ENCODE measurements around the gene RSPO4.

The RSPO4 gene

GRCh38 chr20:962683-963082 is 39.4 kb downstream of the RSPO4 start:
- H3K9ac ChIP-seq (ENCODE audit: low read length) = no peak overlapping the region
- H4K20me1 ChIP-seq (ENCODE audit: insufficient read depth, low read length) = no peaks in the 10 kb centered on the region
- H3K9me3 ChIP-seq (ENCODE audit: insufficient read depth, low read length) = no peaks in the 10 kb centered on the region
- no peak overlapping the region for H2AFZ ChIP-seq (ENCODE audit: low read depth, low read length)
- no peak overlapping the region for H3K4me2 ChIP-seq (ENCODE audit: low read length)
- no peaks in the 10 kb centered on the region for H3K36me3 ChIP-seq (replicated peaks; ENCODE audit: low read depth, low read length)
- no peaks in the 10 kb centered on the region for H3K4me1 ChIP-seq (ENCODE audit: low read length)
- peaks cover 29% of the 10 kb centered on the region; the same call in 1 of the 2 replicates for H3K27me3 ChIP-seq (ENCODE audit: low read depth, low read length)
- H3K79me2 ChIP-seq (ENCODE audit: low read length) = no peaks in the 10 kb centered on the region
- H3K4me3 ChIP-seq (ENCODE audit: low read length) = no peak overlapping the region
- TF ChIP-seq EZH2phosphoT487 (IDR thresholded peaks at IDR 0.05; ENCODE audit: low read depth) = no peak
- TF ChIP-seq CTCF (IDR thresholded peaks at IDR 0.05; ENCODE audit: low read depth, low read length) = no peak
- no peak overlapping the region for H3K27ac ChIP-seq (ENCODE audit: low read length)

- Histone ChIP-seq H4K20me1 (ENCODE audit: insufficient read depth, low read length) (no peaks in the 10 kb centered on the region), H3K27ac (ENCODE audit: low read length) (no peak overlapping the region), H3K36me3 (replicated peaks; ENCODE audit: low read depth, low read length) (no peaks in the 10 kb centered on the region), H3K9ac (ENCODE audit: low read length) (no peak overlapping the region), H3K4me1 (ENCODE audit: low read length) (no peaks in the 10 kb centered on the region), H3K27me3 (ENCODE audit: low read depth, low read length) (peaks cover 29% of the 10 kb centered on the region; the same call in 1 of the 2 replicates), H2AFZ (ENCODE audit: low read depth, low read length) (no peak overlapping the region), H3K79me2 (ENCODE audit: low read length) (no peaks in the 10 kb centered on the region), H3K4me2 (ENCODE audit: low read length) (no peak overlapping the region), H3K4me3 (ENCODE audit: low read length) (no peak overlapping the region), H3K9me3 (ENCODE audit: insufficient read depth, low read length) (no peaks in the 10 kb centered on the region)
- TF ChIP-seq CTCF (IDR thresholded peaks at IDR 0.05; ENCODE audit: low read depth, low read length) (no peak), EZH2phosphoT487 (IDR thresholded peaks at IDR 0.05; ENCODE audit: low read depth) (no peak)
Observed at GRCh38 chr20:962223-962622, 39.9 kb downstream of the RSPO4 start.

GRCh38 chr20:961768-962167 is 40.3 kb downstream of the RSPO4 start:
- no peaks in the 10 kb centered on the region for H4K20me1 ChIP-seq (ENCODE audit: insufficient read depth, low read length)
- no peaks in the 10 kb centered on the region for H3K9me3 ChIP-seq (ENCODE audit: insufficient read depth, low read length)
- no peaks in the 10 kb centered on the region for H3K4me1 ChIP-seq (ENCODE audit: low read length)
- no peak overlapping the region for H2AFZ ChIP-seq (ENCODE audit: low read depth, low read length)
- no peaks in the 10 kb centered on the region for H3K36me3 ChIP-seq (replicated peaks; ENCODE audit: low read depth, low read length)
- no peak overlapping the region for H3K9ac ChIP-seq (ENCODE audit: low read length)
- no peak overlapping the region for H3K27ac ChIP-seq (ENCODE audit: low read length)
- no peak overlapping the region for H3K4me3 ChIP-seq (ENCODE audit: low read length)
- no peak for TF ChIP-seq CTCF (IDR thresholded peaks at IDR 0.05; ENCODE audit: low read depth, low read length)
- TF ChIP-seq EZH2phosphoT487 (IDR thresholded peaks at IDR 0.05; ENCODE audit: low read depth) = no peak
- H3K4me2 ChIP-seq (ENCODE audit: low read length) = no peak overlapping the region
- H3K79me2 ChIP-seq (ENCODE audit: low read length) = no peaks in the 10 kb centered on the region
- peaks cover 29% of the 10 kb centered on the region; the same call in 1 of the 2 replicates for H3K27me3 ChIP-seq (ENCODE audit: low read depth, low read length)

GRCh38 chr20:959996-960615 is 42.0 kb downstream of the RSPO4 start:
- no peak overlapping the region for H3K9ac ChIP-seq (ENCODE audit: low read length)
- no peak overlapping the region for H2AFZ ChIP-seq (ENCODE audit: low read depth, low read length)
- no peaks in the 10 kb centered on the region for H3K9me3 ChIP-seq (ENCODE audit: insufficient read depth, low read length)
- no peaks in the 10 kb centered on the region for H3K36me3 ChIP-seq (replicated peaks; ENCODE audit: low read depth, low read length)
- TF ChIP-seq EZH2phosphoT487 (IDR thresholded peaks at IDR 0.05; ENCODE audit: low read depth) (no peak), CTCF (IDR thresholded peaks at IDR 0.05; ENCODE audit: low read depth, low read length) (no peak)
- H4K20me1 ChIP-seq (ENCODE audit: insufficient read depth, low read length) = no peaks in the 10 kb centered on the region
- H3K4me3 ChIP-seq (ENCODE audit: low read length) = no peak overlapping the region
- no peak overlapping the region for H3K27ac ChIP-seq (ENCODE audit: low read length)
- H3K4me2 ChIP-seq (ENCODE audit: low read length) = no peak overlapping the region
- no peaks in the 10 kb centered on the region for H3K79me2 ChIP-seq (ENCODE audit: low read length)
- H3K27me3 ChIP-seq (ENCODE audit: low read depth, low read length) = peaks cover 31% of the 10 kb centered on the region; the same call in 1 of the 2 replicates
- no peaks in the 10 kb centered on the region for H3K4me1 ChIP-seq (ENCODE audit: low read length)
